K562 (cell line): ENCODE data around the gene JUP. TPM values are rescaled to one million over a fixed set of nuclear protein-coding genes. Genes with fewer than 3 reads are reported as not detected.
A peak's percentile ranks its signal among the peaks of the same experiment; 100 is the strongest.

Experiments
- CCNT2 ChIP-seq: IDR thresholded peaks from 2 replicates; pipeline ENCODE4 v1.6.1; 2011; ENCODE audit warnings: borderline replicate concordance, low read depth, mild to moderate bottlenecking, moderate library complexity, mixed read lengths, low read length; ENCODE audit not compliant: insufficient read length; ENCODE audit errors: extremely low read depth
- CEBPG ChIP-seq, 3 experiments: fragments of 200-800 bp in 1 of 3; sonication (Bioruptor generic) in 1 of 3; sonication (generic) in 1 of 3; formaldehyde crosslinking in 1 of 3; IDR thresholded peaks in 2 of 3; conservative IDR thresholded peaks in 1 of 3; 2 replicates each; pipeline versions ENCODE4 v1.6.1 to v1.8.0; 2016 to 2022; ENCODE audit warnings: missing compliant biosample characterization in 2 of 3, missing genetic modification characterization in 2 of 3, mild to moderate bottlenecking in 1 of 3, missing genetic modification reagents in 1 of 3
- E2F3 ChIP-seq: fragments of 250-450 bp; sonication (Bioruptor Pico); IDR thresholded peaks from 2 replicates; pipeline ENCODE4 v1.4.0; 2020; ENCODE audit warnings: mild to moderate bottlenecking
- ERF ChIP-seq: fragments of 450-650 bp; formaldehyde crosslinking; IDR thresholded peaks from 2 replicates; pipeline ENCODE4 v1.4.0; 2020; ENCODE audit warnings: mild to moderate bottlenecking, mixed read lengths
- HCFC1 ChIP-seq: IDR thresholded peaks from 2 replicates; pipeline ENCODE4 v1.6.1; 2012; ENCODE audit warnings: low read depth, low read length, improper control_type of control experiment
- KAT8 ChIP-seq: fragments of 450-650 bp; IDR thresholded peaks from 2 replicates; pipeline ENCODE4 v1.6.1; 2016; ENCODE audit warnings: low read depth, mild to moderate bottlenecking
- MEF2D ChIP-seq: conservative IDR thresholded peaks from 2 replicates; pipeline ENCODE4 v1.6.1; 2016; ENCODE audit warnings: low read depth, missing genetic modification characterization, missing compliant biosample characterization
- NUFIP1 ChIP-seq: fragments of 450-650 bp; IDR thresholded peaks from 2 replicates; pipeline ENCODE4 v1.6.1; 2018; ENCODE audit not compliant: partially characterized antibody
- PURB ChIP-seq: sonication (generic); formaldehyde crosslinking; IDR thresholded peaks from 2 replicates; pipeline ENCODE4 v1.9.0; 2021; ENCODE audit warnings: low read depth, mild to moderate bottlenecking, missing genetic modification reagents
- SRSF7 ChIP-seq: fragments of 200-400 bp; formaldehyde crosslinking; optimal IDR thresholded peaks from 2 replicates; pipeline ENCODE3; 2017; ENCODE audit warnings: mild to moderate bottlenecking, low read depth, low read length
- STAG1 ChIP-seq: sonication (generic); formaldehyde crosslinking; IDR thresholded peaks from 2 replicates; pipeline ENCODE4 v1.5.0; 2020; ENCODE audit warnings: missing genetic modification reagents, borderline replicate concordance
- ZFX ChIP-seq: sonication (generic); formaldehyde crosslinking; IDR thresholded peaks from 2 replicates; pipeline ENCODE4 v1.8.0; 2022; ENCODE audit warnings: mild to moderate bottlenecking, missing genetic modification reagents, moderate library complexity
- polyA plus RNA-seq, 8 experiments: library from polyadenylated mRNA; depleted of rRNA in 4 of 8; stranded (reverse) in 5 of 8; unstranded in 3 of 8; fragments of >200 nt; fragmentation: Nextera tagmentation in 2 of 8; fragmentation: Illumina TruSeq in 1 of 8; extraction: Ambion mirVana in 2 of 8; extraction: Trizol in 1 of 8; gene quantifications; 2 replicates each; pipeline versions ENCODE4 v1.2.1 to v1.2.3, GENCODE V29; 2011 to 2014; ENCODE audit warnings: inconsistent platforms in 1 of 8, missing spikeins in 1 of 8
- total RNA-seq, 7 experiments: library from RNA; depleted of rRNA in 6 of 7; stranded (reverse); fragments of >200 nt in 6 of 7; fragmentation: Illumina TruSeq in 2 of 7; extraction: Trizol in 2 of 7; gene quantifications; 2 replicates each; pipeline versions ENCODE4 v1.2.1 to v1.2.3, GENCODE V29; 2011 to 2021; ENCODE audit warnings: low replicate concordance in 1 of 7
- TF ChIP-seq, protein P1 (sequence below): fragments of 450-650 bp; formaldehyde crosslinking; IDR thresholded peaks from 2 replicates; pipeline ENCODE4 v1.4.0; 2020; ENCODE audit warnings: mild to moderate bottlenecking, mixed read lengths
- TF ChIP-seq, protein P2 (sequence below): fragments of 250-450 bp; sonication (Bioruptor Pico); IDR thresholded peaks from 2 replicates; pipeline ENCODE4 v1.4.0; 2020
- TF ChIP-seq, protein P3 (sequence below): IDR thresholded peaks from 2 replicates; pipeline ENCODE4 v1.6.1; 2011; ENCODE audit warnings: borderline replicate concordance, low read depth, mild to moderate bottlenecking, moderate library complexity, low read length; ENCODE audit not compliant: insufficient read depth, poor library complexity, severe bottlenecking

Gene JUP
- total and polyA plus RNA-seq, 9 of the 15 experiments (the other 6 are each of a cell fraction or from before 2014, with no cell fraction given): 6.4 to 177 (median 31.2) TPM

GRCh38 chr17:41738077-41738800, 48.3 kb downstream of the JUP start (continued):
- TF ChIP-seq, protein P1, sequence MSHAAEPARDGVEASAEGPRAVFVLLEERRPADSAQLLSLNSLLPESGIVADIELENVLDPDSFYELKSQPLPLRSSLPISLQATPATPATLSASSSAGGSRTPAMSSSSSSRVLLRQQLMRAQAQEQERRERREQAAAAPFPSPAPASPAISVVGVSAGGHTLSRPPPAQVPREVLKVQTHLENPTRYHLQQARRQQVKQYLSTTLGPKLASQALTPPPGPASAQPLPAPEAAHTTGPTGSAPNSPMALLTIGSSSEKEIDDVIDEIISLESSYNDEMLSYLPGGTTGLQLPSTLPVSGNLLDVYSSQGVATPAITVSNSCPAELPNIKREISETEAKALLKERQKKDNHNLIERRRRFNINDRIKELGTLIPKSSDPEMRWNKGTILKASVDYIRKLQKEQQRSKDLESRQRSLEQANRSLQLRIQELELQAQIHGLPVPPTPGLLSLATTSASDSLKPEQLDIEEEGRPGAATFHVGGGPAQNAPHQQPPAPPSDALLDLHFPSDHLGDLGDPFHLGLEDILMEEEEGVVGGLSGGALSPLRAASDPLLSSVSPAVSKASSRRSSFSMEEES (CRISPR knock-in tag): no peak
- TF ChIP-seq CEBPG (CRISPR knock-in tag; IDR thresholded peaks at IDR 0.05): no peak
- TF ChIP-seq CEBPG (tag; conservative IDR thresholded peaks at IDR 0.05 in 1 of 2, IDR thresholded peaks at IDR 0.05 in 1 of 2): no peak
- peak; percentile 61; the same call in 1 of the 2 replicates for TF ChIP-seq ERF (CRISPR knock-in tag)
- TF ChIP-seq E2F3: peak; percentile 67; the same call in 1 of the 2 replicates
- TF ChIP-seq, protein P2, sequence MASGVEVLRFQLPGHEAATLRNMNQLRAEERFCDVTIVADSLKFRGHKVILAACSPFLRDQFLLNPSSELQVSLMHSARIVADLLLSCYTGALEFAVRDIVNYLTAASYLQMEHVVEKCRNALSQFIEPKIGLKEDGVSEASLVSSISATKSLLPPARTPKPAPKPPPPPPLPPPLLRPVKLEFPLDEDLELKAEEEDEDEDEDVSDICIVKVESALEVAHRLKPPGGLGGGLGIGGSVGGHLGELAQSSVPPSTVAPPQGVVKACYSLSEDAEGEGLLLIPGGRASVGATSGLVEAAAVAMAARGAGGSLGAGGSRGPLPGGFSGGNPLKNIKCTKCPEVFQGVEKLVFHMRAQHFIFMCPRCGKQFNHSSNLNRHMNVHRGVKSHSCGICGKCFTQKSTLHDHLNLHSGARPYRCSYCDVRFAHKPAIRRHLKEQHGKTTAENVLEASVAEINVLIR (CRISPR knock-in tag): 0 out of 2 replicates have a peak, but pooled peaks have one; percentile 46
- TF ChIP-seq PURB: no peak
- TF ChIP-seq STAG1: peak; percentile 89
- peak; percentile 66 for TF ChIP-seq MEF2D (tag)
- TF ChIP-seq NUFIP1: no peak
- TF ChIP-seq, protein P3, sequence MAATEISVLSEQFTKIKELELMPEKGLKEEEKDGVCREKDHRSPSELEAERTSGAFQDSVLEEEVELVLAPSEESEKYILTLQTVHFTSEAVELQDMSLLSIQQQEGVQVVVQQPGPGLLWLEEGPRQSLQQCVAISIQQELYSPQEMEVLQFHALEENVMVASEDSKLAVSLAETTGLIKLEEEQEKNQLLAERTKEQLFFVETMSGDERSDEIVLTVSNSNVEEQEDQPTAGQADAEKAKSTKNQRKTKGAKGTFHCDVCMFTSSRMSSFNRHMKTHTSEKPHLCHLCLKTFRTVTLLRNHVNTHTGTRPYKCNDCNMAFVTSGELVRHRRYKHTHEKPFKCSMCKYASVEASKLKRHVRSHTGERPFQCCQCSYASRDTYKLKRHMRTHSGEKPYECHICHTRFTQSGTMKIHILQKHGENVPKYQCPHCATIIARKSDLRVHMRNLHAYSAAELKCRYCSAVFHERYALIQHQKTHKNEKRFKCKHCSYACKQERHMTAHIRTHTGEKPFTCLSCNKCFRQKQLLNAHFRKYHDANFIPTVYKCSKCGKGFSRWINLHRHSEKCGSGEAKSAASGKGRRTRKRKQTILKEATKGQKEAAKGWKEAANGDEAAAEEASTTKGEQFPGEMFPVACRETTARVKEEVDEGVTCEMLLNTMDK: peak; percentile 7
- TF ChIP-seq HCFC1: no peak; the same call in 1 of the 2 replicates
- no peak for TF ChIP-seq CCNT2
- TF ChIP-seq KAT8: peak; percentile 78; the same call in 1 of the 2 replicates
- TF ChIP-seq ZFX (CRISPR knock-in tag): 0 out of 2 replicates have a peak, but pooled peaks have one; percentile 28
- TF ChIP-seq SRSF7: no peak
